Fibroblast of upper back skin (primary cell): ENCODE results near the gene TTC19.

Experiments
- DNase-seq: peaks from one replicate; pipeline ENCODE4 v3.0.0-alpha.2; 2013

The TTC19 gene, protein sequence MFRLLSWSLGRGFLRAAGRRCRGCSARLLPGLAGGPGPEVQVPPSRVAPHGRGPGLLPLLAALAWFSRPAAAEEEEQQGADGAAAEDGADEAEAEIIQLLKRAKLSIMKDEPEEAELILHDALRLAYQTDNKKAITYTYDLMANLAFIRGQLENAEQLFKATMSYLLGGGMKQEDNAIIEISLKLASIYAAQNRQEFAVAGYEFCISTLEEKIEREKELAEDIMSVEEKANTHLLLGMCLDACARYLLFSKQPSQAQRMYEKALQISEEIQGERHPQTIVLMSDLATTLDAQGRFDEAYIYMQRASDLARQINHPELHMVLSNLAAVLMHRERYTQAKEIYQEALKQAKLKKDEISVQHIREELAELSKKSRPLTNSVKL

GRCh38 chr17:15999141-15999973 lies at the start of gene TTC19, which contains the start of gene ZSWIM7:
TTC19 (plus strand) TSS chr17:15999824; CDS start chr17:15999849, 25 bp downstream.
ZSWIM7 (minus strand) TSS chr17:15999704; CDS start chr17:15999594, 110 bp downstream.
- DNase-seq, result peak; percentile 92

GRCh38 chr17:15951368-15952047 lies 48.1 kb upstream of the TTC19 start:
- DNase-seq, result no peak

DNA sequence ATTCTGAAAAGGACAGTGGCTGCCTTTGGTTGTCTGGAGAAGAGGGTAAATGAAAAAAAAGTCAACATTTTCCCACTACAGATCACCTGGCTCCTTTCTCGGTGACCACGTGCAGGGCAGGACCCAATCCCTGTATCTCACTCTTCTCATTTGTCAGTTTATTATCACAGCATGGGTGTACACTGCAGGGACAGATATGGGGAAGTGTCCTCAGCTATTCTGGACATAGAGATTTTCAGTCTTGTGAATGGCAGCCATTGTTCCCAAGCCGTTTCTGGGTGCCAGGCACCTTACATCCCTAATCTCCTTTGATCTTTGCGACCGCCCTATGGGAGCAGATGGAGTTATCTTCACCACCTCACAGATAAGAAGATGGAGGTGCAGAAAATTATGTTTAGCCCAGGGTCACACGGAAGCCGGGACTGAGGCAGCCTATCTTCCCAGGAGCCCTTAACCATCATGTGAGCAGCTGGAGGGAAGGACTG lies 47.5 kb upstream of the TTC19 start:
- no peak for DNase-seq

DNA sequence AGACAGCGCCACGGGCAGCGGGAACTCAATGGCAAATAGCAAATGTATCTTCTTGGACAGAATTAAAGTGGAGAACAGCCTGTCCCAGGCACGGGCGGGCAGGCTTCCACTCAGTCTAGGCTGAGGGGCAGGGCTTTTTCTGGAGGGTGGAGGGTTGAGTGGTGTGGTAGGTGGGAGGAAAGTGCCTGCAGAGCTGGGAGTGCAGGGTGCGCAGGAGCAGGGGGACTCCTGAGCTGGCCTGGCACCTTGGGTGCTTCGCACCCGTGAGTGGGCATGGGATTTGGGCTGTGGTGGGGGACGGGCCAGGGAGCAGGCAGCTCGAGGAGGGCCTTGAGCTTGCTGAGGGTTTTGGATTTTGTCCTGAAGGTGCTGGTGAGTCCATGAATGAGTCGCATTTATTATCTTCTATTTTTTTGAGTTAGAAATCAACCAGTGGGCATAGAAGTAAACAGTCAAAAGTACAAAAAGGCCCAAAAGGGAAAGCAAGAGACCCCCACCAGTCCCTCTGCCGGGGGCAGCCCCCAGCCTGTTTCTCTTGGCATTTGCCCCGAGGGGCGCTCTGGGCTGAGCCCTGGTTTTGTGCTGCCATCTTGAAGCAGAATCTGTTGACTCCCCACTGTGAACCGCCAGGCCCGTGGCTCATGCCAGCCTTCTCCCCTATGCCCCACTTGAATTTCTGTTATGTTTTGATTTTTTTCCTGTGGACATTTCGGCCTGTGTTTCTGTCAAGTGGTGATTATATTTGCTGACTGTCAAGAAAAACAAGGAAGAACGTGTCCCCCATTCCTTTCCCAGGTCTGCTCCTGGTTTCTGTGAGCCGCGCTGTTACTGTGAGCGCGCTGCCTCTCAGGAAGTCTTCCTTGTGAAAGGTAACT lies 46.5 kb upstream of the TTC19 start:
- DNase-seq, result no peak

GRCh38 chr17:15954222-15954621 lies 45.4 kb upstream of the TTC19 start:
- peak; percentile 79 for DNase-seq

DNA sequence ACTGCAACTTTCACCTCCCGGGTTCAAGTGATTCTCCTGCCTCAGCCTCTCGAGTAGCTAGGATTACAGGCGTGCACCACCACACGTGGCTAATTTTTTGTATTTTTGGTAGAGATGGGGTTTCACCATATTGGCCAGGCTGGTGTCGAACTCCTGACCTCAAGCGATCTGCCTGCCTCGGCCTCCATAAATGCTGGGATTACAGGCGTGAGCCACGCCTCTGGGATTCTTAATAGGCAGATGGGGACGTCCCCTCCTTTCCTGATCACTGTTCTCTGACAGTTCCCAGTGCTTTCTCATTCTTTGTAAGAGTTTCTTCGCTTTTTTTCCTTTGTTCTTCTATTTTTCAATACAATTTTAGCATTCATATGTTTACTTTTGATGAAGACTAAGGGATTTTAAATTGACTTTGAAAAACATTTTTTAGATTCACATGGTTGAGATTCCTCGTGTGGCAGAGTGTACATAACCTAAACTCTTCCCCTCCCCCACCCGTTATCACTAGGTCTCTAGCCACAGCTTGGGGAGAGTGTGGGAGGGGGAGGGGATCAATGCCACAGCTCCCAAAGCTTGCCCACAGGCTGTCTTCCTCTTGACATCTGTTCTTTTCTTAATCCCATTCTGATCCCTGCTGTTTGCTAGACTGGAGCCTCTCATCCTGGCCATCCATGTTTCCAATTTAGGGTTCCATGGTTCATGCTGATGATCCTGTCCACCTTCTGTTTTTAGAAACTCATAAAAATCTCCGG lies 43.7 kb upstream of the TTC19 start:
- DNase-seq, result no peak

DNA sequence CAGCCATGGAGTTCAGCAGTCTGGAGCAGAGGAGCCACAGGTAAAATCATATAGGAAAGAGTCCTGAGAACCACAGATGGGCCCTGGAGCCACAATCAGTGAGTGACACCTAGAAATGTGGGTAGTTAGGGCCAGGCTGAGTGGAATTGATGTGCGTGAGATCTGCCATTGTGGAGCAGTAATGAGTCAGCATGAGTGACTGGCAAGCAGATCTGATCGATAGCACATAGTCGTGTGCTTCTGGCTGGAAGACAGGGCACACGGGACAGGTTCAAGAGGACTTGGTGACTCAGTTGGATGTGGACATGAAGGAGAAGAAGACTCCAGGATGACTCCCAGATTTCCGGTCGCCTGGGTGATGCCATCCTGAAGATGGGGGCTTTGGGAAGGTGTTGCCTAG lies 42.4 kb upstream of the TTC19 start:
- DNase-seq, result no peak

DNA sequence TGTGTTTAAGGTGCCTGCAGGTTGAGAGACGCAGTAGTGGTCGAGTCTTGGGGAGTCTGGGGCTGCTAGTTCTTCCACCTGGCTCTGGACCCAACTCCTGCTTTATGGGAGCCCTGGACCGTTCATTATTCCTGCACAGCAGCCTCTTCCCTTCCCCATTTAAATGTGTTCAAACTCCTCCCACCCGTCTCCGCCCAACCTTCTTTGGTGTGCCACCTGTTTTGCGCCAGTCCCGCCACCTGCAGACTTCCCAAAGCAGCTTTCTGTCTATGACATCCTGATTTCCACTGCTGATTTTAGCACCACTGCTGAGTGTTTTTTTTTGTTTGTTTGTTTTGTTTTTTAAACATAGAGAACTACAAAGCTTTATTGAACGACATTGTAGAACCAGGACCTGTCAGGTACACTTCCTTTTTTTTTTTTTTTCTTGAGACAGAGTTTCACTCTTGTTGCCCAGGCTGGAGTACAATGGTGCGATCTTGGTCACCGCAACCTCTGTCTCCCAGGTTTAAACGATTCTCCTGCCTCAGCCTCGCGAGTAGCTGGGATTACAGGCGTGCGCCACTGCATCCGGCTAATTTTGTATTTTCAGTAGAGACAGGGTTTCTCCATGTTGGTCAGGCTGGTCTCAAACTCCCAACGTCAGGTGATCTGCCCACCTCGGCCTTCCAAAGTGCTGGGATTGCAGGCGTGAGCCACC lies 41.9 kb upstream of the TTC19 start:
- no peak for DNase-seq

DNA sequence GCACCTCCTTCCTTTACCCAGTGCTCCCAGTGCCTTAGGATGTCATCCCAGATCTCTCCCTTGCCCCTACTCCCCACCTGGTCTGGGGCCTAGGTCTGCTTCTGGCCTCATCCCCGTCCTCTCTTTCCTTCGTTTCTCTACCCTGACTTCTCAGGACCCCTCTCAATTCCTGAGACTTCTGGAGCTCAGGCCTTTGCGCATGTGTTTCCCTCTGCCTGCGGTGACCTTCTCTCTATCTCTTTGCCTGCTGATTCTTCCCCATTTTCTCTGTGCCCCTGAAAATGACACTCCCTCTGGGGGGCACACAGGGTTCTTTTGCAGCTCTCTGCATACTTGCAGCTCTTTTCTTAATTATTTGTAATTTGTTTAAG lies 41.2 kb upstream of the TTC19 start:
- no peak for DNase-seq

DNA sequence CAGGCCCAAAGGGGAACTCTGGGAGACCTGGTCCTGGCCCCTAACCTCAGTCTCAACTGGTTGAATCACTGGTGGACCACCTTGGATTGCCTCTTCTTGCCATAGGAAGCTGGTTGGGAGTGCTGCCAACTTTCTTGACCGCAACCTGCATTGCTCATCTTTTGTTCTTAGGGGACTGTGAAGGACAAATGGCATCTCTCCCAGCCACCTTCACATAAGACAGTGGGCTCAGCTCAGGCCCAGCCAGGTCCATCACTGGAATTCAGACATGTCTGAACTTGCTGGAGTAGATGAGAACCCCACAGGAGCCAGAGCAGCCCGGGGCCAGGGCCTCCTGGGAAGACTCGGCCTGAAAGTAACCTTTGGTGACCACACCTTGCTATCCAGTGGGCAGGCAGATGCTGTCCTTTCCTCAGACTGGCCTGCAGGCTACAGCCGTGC lies 35.9 kb upstream of the TTC19 start:
- DNase-seq, result peak; percentile 62

DNA sequence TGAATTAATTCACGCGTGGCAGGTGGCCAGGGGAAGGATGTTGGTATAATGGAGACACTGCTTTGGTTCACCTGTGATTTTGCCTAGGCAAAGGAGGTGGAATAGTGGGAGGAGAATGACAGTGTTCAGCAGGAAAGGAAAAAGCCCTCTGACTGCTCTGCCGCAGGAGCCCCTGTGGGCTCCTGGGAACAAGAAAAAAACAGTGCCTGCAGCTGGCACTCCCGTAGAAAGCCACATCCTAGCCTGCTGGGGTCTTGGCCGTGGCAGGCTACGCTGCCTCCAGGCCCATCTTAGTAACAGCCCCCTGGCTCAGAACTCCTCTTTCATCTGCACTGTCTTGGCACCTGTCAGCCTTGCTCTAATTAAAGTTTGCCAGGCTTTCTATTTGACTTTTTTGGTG lies 34.1 kb upstream of the TTC19 start:
- DNase-seq, result no peak

DNA sequence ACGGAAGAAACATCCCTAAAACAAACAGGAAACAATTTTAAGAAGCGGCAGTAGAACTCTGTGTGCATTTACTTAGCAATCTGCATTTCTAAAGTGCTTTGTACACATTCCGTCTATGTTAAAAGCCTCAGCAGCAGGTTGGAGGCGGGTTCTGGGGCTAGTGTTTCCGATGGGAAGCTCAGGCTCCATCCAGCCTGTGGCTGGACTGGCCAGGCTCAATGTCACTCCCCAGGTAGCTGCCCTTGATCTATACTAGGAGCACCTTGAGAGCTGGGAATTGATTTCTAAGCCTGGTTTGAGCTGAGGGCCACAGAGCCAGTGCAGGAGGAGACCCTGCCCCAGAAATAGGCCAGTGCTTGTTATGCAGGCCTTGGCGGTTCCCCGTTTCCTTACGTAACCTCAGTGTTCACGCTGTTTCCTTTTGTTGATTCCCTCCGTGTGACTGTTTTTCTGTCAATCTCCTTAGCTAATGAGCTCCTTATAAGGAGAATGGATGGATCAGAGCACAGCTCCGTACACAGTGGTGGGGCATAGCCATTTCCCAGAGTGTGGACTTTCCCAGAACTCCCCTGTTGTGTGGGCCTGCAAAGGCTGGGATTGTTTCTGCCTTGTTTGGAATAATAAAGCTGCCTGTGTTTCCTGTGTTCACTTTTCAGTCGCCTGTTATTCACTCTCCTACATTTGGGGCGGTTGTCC lies 33.3 kb upstream of the TTC19 start:
- no peak for DNase-seq

- no peak for DNase-seq
Observed at GRCh38 chr17:15966879-15967248, 32.8 kb upstream of the TTC19 start.

GRCh38 chr17:15967706-15968399 lies 31.8 kb upstream of the TTC19 start:
- no peak for DNase-seq

GRCh38 chr17:15969463-15969862 lies 30.2 kb upstream of the TTC19 start:
- DNase-seq, result no peak

DNA sequence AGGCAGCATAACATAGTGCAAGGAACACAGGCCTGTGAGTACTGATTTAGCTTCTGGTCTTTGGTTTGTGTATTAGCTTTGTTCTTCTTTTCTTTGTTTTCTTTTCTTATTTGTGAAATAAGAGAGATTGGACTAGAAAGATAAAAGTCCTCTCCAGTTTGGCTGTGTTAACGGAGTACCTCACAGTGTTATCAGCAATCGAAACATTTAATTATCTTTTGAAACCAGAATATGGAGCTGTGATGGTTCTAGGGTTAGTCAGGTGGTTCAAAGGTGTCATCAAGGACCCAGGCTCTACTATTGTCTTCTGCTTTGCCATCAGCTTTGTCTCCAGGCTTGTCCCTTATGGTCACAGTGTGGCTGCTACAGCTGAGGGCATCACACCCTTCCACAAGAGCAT lies 29.1 kb upstream of the TTC19 start:
- DNase-seq, result no peak

DNA sequence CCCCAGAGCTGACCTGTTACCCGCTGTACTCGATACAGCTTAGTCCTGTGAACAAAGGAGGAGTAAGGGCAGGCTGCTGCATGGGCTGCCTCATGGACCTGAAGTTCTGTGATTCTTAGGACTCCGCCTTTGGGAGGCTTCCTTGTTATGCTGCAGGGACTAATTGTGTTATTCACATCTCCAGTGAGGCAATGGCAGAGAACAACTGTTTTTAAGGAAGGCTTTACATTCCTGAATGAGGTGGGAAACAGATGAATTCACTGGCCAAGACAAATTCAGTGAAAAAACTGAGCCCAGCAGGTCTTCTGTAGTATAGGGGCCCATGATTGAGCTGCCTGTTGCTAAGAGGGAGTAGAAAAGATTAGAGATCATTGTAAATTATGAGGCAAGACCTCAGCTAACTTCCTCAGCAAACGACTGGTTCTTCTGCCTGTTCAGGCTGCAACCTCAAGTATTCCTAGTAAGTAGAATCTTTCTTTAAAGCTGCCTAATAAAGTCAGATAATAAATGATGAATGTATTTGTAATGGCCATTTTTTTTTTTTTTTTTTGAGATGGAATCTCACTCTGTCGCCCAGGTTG lies 28.4 kb upstream of the TTC19 start:
- DNase-seq, result no peak

GRCh38 chr17:15971882-15972281 lies 27.7 kb upstream of the TTC19 start:
- DNase-seq, result no peak

GRCh38 chr17:15972497-15972951 lies 27.1 kb upstream of the TTC19 start:
- no peak for DNase-seq
